GM21381 (cell line): ENCODE data around the gene PPP1R3G.
A peak's percentile ranks its signal among the peaks of the same experiment; 100 is the strongest.
"Not testable (repeated sequence)": the region's sequence is repeated elsewhere in the genome, so short reads cannot be mapped to it uniquely, and the experiment has no call there.

Source experiments
- ATAC-seq: cut with Tn5 transposase; IDR thresholded peaks from one replicate; pipeline ENCODE4 v1.9.1; 2021; ENCODE audit warnings: mild to moderate bottlenecking, moderate library complexity; ENCODE audit not compliant: unreplicated experiment

The PPP1R3G gene

GRCh38 chr6:5084781-5085647 lies at the start of gene PPP1R3G:
TSS of gene PPP1R3G (plus strand) at chr6:5085341. CDS start at chr6:5085486, 145 bp downstream.
- peak; percentile 40 for ATAC-seq

- ATAC-seq: no peak
Observed at GRCh38 chr6:5036269-5036668, 48.9 kb upstream of the PPP1R3G start.

DNA sequence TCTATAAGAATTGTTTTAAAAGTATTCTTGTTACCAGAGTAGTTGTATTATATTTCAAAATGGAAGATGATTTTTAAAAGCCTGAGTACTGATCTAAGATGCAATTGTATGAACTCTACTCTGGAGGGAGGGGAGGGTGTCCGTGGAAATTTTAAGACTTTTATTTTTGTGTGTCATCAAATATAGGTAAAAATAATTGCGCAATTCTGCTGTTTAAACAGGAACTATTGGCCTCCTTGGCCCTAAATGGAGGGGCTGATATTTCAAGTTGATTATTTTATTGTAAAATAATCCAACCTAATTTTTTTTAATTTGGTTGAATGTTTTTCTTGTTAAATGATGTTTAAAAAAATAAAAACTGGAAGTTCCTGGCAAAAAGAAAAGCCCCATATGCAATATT lies 43.2 kb upstream of the PPP1R3G start:
- ATAC-seq: no peak

DNA sequence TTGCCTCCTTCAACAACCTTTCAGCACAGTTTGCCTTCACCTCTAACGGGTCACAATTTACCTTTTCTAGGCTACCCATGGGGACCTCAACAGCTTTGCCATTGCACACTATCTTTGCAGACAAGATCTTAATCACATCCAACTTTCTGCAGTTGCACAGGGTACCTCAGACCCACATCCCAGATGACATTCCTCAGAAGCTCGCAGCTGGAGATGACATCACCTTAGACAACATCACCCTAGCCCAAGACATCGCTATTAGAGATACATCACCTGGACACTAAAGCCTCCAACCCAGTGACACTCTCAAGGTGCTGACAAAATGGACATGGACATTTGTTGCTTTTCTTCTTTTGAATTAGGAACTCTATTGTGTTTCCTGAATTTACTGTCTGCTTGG lies 42.7 kb upstream of the PPP1R3G start:
- no peak for ATAC-seq

- no peak for ATAC-seq
Observed at GRCh38 chr6:5044866-5045265, 40.3 kb upstream of the PPP1R3G start.

DNA sequence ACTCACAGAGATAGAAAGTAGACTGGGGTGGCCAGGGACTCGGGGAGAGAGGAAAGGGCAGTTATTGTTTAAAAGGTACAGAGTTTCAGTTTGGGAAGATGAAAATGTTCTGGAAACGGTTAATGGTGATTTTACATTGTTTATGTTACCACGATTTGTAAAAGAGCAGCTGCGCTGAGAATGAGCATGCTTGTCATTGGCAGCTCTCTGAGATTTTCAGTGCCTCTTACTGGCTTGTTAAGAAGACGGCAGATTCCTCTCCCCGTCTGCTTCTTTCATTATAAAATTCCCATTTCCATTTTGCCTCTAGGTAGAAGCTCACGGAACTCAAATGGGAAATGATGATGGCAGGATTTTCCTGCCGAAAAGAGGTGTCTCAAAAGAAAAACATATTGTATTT lies 39.7 kb upstream of the PPP1R3G start:
- ATAC-seq: no peak

GRCh38 chr6:5046430-5046829 lies 38.7 kb upstream of the PPP1R3G start:
- ATAC-seq: no peak

- ATAC-seq: no peak
Observed at GRCh38 chr6:5050009-5050408, 35.1 kb upstream of the PPP1R3G start.

GRCh38 chr6:5051394-5051793 lies 33.7 kb upstream of the PPP1R3G start:
- no peak for ATAC-seq

GRCh38 chr6:5053038-5053437 lies 32.1 kb upstream of the PPP1R3G start:
- no peak for ATAC-seq

- no peak for ATAC-seq
Observed at GRCh38 chr6:5053864-5054244, 31.3 kb upstream of the PPP1R3G start.

DNA sequence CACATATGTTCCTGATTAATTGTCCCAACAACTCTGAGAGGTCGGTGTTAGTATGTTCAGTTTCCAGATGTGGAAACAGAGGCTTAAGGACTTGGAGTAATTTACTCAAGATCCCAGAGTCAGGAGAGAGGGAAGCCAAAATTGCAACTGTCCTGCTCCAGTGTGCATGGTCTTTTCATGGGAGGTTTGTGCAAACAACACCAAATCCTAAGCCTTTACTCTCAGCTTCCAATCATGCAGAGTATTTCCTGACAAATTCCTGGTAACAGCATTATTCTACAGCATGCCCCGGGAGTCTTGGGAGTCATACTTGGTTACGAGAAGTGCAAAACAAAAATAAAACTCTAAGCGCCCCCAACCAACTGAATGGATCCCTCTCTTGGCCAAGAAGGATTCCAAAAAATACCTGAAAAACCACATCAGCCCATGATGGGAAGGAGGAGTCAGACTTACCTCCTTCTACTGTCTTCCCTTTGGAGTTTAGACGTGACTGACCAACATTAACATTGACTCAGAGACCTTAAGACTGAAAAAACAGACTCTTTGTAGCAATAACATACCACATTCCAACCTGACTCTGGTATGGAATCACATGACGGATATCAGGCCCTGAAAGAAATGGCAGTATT lies 30.8 kb upstream of the PPP1R3G start:
- no peak for ATAC-seq

GRCh38 chr6:5055118-5055517 lies 30.0 kb upstream of the PPP1R3G start:
- ATAC-seq: no peak

DNA sequence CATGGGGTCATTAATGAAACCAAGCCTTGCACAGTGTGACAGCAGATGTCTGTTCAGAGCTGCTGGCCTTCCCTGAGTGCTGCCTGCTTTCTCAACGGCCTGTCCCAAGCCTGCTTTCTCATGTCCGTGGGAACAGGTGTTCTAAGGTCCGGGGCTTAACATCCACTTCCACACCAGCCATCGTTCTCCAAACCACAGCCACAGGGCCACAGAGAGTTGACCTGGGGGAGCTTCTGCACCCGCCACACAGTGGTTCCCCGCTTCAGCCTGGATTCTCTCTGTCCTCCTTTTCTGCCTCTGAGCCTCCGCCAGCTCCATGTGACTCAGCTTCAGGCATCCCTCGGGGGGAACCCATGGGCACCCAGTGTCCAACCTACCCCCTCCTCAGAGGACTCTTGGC lies 26.9 kb upstream of the PPP1R3G start:
- ATAC-seq: no peak

DNA sequence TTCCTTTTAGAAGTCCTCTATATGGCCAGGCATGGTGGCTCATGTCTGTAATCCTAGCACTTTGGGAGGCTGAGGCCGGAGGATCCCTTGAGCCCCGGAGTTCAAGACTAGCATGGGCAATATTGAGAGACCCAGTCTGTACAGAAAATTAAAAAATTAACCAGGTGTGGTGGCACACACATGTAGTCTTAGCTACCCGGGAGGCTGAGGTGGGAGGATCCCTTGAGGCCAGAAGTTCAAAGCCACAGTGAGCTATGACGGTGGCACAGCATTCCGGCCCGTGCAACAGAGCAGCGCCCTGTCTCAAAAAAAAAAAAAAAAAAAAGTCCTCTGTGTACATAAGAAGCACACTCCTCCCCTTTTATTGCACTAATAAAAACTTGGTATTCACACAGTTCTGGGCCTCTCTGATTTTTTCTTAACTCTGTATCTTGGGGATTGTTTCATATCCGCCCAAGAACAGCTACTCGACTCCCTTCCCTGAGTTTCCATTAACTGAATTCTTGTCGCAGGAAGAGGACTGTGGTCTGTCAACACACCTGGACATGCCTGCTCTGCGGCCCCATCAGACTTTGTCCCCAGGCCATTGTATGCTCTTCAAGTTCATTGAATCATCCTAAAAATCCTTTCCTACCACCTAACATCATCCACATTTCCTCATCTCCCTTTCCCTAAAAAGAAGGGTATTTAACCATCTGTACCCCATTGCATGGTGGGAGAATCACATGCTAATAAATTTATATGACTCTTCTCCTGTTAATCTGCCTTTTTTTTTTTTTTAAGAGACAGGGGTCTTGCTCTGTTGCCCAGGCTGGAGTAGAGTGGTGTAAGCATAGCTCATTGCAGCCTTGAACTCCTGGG lies 25.9 kb upstream of the PPP1R3G start:
- ATAC-seq: no peak

DNA sequence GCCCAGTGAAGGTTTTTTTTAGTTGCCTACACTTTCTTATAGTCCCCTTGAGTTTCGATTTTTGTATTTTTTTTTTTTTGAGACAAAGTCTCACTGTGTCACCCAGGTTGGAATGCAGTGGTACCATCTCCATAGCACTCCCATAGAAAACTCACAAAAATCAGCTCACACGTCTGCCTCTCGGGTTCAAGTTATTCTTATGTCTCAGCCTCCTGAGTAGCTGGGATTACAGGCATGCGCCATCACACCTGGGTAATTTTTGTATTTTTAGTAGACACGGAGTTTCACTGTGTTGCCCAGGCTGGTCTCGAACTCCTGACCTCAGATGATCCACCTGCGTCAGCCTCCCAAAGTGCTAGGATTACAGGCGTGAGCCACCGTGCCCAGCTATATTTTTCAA lies 24.7 kb upstream of the PPP1R3G start:
- ATAC-seq: not testable (repeated sequence)

GRCh38 chr6:5061152-5061551 lies 24.0 kb upstream of the PPP1R3G start:
- no peak for ATAC-seq

GRCh38 chr6:5063617-5064016 lies 21.5 kb upstream of the PPP1R3G start:
- ATAC-seq: no peak

GRCh38 chr6:5066456-5067093 lies 18.6 kb upstream of the PPP1R3G start:
- ATAC-seq: no peak

DNA sequence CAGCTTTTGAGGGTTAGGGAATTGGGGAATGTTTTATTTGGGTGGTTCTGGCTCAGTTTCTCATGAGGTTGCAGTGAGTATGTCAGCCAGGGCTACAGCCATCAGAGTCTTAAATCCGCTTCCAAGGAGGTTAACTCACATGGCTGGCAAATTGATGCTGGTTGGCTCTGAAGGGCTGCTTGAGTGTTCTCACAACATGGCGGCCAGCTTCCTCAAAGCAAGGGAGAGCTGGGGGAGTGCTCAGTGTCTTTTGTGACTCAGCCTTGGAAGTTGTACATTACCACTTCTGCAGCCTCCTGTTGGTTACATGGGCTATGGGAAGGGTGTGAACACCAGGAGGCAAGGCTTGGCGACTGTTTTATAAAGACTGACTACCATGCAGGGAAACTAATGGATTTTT lies 17.8 kb upstream of the PPP1R3G start:
- ATAC-seq: no peak

DNA sequence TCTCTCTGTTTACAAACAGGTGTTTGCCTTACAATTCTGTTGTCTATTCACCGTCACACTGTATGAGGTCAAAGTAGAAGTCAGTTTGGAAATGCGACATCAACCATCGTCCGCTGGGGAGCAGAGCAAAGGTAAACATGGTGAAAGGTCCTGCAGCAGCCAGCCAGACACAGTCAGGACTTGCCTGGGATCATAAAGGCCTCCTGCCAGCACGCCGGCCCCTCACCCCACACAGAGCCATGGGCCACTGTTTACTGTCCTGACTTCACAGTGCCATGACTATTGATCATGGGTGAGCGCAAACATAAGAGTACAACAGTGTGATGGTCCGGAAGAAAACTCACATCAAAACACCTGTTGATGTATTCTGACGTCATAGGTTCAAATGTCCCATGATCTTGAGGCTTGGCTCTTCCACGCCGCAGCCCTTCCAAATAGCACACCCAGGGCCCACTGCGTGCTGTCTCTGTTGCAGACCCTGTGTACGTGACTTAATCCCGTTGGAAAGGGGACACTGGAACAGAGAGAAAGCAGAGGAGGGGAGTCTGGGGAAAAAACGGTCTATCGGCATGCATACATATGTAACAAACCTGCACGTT lies 16.9 kb upstream of the PPP1R3G start:
- ATAC-seq: no peak
